ENCODE results near the gene CETN3.
"Not testable (repeated sequence)": the region's sequence is repeated elsewhere in the genome, so short reads cannot be mapped to it uniquely, and the experiment has no call there.

GRCh38 chr5:90343731-90344130, 65.8 kb downstream of the CETN3 start:
- TF ChIP-seq, protein P1, sequence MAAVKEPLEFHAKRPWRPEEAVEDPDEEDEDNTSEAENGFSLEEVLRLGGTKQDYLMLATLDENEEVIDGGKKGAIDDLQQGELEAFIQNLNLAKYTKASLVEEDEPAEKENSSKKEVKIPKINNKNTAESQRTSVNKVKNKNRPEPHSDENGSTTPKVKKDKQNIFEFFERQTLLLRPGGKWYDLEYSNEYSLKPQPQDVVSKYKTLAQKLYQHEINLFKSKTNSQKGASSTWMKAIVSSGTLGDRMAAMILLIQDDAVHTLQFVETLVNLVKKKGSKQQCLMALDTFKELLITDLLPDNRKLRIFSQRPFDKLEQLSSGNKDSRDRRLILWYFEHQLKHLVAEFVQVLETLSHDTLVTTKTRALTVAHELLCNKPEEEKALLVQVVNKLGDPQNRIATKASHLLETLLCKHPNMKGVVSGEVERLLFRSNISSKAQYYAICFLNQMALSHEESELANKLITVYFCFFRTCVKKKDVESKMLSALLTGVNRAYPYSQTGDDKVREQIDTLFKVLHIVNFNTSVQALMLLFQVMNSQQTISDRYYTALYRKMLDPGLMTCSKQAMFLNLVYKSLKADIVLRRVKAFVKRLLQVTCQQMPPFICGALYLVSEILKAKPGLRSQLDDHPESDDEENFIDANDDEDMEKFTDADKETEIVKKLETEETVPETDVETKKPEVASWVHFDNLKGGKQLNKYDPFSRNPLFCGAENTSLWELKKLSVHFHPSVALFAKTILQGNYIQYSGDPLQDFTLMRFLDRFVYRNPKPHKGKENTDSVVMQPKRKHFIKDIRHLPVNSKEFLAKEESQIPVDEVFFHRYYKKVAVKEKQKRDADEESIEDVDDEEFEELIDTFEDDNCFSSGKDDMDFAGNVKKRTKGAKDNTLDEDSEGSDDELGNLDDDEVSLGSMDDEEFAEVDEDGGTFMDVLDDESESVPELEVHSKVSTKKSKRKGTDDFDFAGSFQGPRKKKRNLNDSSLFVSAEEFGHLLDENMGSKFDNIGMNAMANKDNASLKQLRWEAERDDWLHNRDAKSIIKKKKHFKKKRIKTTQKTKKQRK (IDR thresholded peaks at IDR 0.05; ENCODE audit: low read length) = not testable (repeated sequence)
- TF ChIP-seq, protein P2, sequence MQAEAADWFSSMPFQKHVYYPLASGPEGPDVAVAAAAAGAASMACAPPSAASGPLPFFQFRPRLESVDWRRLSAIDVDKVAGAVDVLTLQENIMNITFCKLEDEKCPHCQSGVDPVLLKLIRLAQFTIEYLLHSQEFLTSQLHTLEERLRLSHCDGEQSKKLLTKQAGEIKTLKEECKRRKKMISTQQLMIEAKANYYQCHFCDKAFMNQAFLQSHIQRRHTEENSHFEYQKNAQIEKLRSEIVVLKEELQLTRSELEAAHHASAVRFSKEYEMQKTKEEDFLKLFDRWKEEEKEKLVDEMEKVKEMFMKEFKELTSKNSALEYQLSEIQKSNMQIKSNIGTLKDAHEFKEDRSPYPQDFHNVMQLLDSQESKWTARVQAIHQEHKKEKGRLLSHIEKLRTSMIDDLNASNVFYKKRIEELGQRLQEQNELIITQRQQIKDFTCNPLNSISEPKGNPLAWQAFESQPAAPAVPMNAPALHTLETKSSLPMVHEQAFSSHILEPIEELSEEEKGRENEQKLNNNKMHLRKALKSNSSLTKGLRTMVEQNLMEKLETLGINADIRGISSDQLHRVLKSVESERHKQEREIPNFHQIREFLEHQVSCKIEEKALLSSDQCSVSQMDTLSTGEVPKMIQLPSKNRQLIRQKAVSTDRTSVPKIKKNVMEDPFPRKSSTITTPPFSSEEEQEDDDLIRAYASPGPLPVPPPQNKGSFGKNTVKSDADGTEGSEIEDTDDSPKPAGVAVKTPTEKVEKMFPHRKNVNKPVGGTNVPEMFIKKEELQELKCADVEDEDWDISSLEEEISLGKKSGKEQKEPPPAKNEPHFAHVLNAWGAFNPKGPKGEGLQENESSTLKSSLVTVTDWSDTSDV (CRISPR knock-in tag; IDR thresholded peaks at IDR 0.05) = not testable (repeated sequence)
- TF ChIP-seq, protein P3, sequence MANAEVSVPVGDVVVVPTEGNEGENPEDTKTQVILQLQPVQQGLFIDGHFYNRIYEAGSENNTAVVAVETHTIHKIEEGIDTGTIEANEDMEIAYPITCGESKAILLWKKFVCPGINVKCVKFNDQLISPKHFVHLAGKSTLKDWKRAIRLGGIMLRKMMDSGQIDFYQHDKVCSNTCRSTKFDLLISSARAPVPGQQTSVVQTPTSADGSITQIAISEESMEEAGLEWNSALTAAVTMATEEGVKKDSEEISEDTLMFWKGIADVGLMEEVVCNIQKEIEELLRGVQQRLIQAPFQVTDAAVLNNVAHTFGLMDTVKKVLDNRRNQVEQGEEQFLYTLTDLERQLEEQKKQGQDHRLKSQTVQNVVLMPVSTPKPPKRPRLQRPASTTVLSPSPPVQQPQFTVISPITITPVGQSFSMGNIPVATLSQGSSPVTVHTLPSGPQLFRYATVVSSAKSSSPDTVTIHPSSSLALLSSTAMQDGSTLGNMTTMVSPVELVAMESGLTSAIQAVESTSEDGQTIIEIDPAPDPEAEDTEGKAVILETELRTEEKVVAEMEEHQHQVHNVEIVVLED (CRISPR knock-in tag; IDR thresholded peaks at IDR 0.05; ENCODE audit: borderline replicate concordance) = not testable (repeated sequence)
- TF ChIP-seq NR2C2 (CRISPR knock-in tag; IDR thresholded peaks at IDR 0.05; ENCODE audit: borderline replicate concordance); TP53 (CRISPR knock-in tag; conservative IDR thresholded peaks at IDR 0.05); CTCF (CRISPR knock-in tag; IDR thresholded peaks at IDR 0.05); ZNF512B (CRISPR knock-in tag; IDR thresholded peaks at IDR 0.05; ENCODE audit: borderline replicate concordance): not testable (repeated sequence)

All from HepG2 (cell line).